Transverse colon (tissue), 4 donors: Measurements from ENCODE around the gene CYTH4. TPM values are rescaled to one million over a fixed set of nuclear protein-coding genes. Genes with fewer than 3 reads are reported as not detected.

Experiments used
- DNase-seq: peaks from one replicate; pipeline ENCODE4 v3.0.0-alpha.2; 2019
- H3K27ac ChIP-seq, 4 donors: fragments of 200-600 bp; sonication (generic); 2 replicates each; pipeline ENCODE4 v1.5.1; 2016 to 2018; ENCODE audit warnings: inconsistent platforms in 4 of 4
- H3K27me3 ChIP-seq: fragments of 200-600 bp; sonication (generic); 2 replicates; pipeline ENCODE4 v1.5.1; 2017; ENCODE audit warnings: inconsistent platforms
- H3K36me3 ChIP-seq, 4 donors: fragments of 200-600 bp; sonication (generic); 2 replicates each; pipeline ENCODE4 v1.5.1; 2017 to 2019; ENCODE audit warnings: inconsistent platforms in 4 of 4
- H3K4me1 ChIP-seq, 4 donors: fragments of 200-600 bp; sonication (generic); 2 replicates each; pipeline ENCODE4 v1.5.1; 2017 to 2020; ENCODE audit warnings: inconsistent platforms in 4 of 4
- H3K4me3 ChIP-seq, 4 donors: fragments of 200-600 bp; sonication (generic); 1 replicate in 1 of 4; 2 replicates in 3 of 4; pipeline versions ENCODE4 v1.5.1 to v1.6.1; 2017 to 2019; ENCODE audit warnings: inconsistent platforms in 4 of 4
- H3K9me3 ChIP-seq, 2 donors: fragments of 200-600 bp; sonication (generic); 2 replicates each; pipeline ENCODE4 v1.5.1; 2017 to 2019; ENCODE audit warnings: inconsistent platforms in 2 of 2
- CTCF ChIP-seq, 5 experiments: fragments of 200-600 bp in 3 of 5; fragments of 450-650 bp in 2 of 5; sonication (generic) in 3 of 5; IDR thresholded peaks; 1 replicate in 2 of 5; 2 replicates in 3 of 5; pipeline ENCODE4 v1.5.1; 2016 to 2017; ENCODE audit warnings: antibody characterized with exemption in 5 of 5, inconsistent platforms in 3 of 5, mild to moderate bottlenecking in 2 of 5, moderate library complexity in 1 of 5
- EP300 ChIP-seq: sonication (generic); formaldehyde crosslinking; IDR thresholded peaks from one replicate; pipeline ENCODE4 v1.6.1; 2017; ENCODE audit warnings: antibody characterized with exemption, low read depth
- POLR2A ChIP-seq: fragments of 450-650 bp; IDR thresholded peaks from one replicate; pipeline ENCODE4 v1.6.1; 2016; ENCODE audit warnings: antibody characterized with exemption, mild to moderate bottlenecking, moderate library complexity
- POLR2AphosphoS5 ChIP-seq, 3 donors: sonication (generic); formaldehyde crosslinking; IDR thresholded peaks; one replicate each; pipeline ENCODE4 v1.6.1; 2016; ENCODE audit warnings: antibody characterized with exemption in 3 of 3
- WGBS, 2 donors: methylation state at CpG; one replicate each; pipeline ENCODE4 v1.1.5; 2018; ENCODE audit warnings: low coverage in 1 of 2; 5-methylcytosine and 5-hydroxymethylcytosine counted together
- in situ Hi-C, 4 donors: fragments of 200-750 bp; cut with MboI; loops; one replicate each; pipeline versions ENCODE4 v1.15.0 to v1.15.1; 2017; ENCODE audit warnings: low sequenced_read_pairs in 3 of 4, low pct_ligation_motif_present in 1 of 4, low pct_unique_long_range_greater_than_20kb in 1 of 4
- intact Hi-C: fragments of 100-400 bp; cut with DNase I; formaldehyde crosslinking; loops from one replicate; pipeline ENCODE4 v1.15.1; 2023; ENCODE audit warnings: low total_unique reads
- total RNA-seq, 4 donors: library from RNA; depleted of rRNA; stranded (reverse); fragments of >200 nt; gene quantifications; one replicate each; pipeline ENCODE4 v1.1.0, GENCODE V29; 2016

Gene CYTH4
- total RNA-seq, 4 donors from 2014 or later: 1.4 to 26.9 (median 10.6) TPM

GRCh38 chr22:37290737-37291136 is 8.4 kb downstream of the CYTH4 start:
- H3K4me3 ChIP-seq: no peak overlapping the region
- in situ Hi-C loops (no loop called here), intact Hi-C loops (no loop called here)
- H3K27ac ChIP-seq: no peak overlapping the region
- TF ChIP-seq EP300: no peak
- TF ChIP-seq POLR2A: no peak
- TF ChIP-seq POLR2AphosphoS5 (IDR thresholded peaks at IDR 0.05): no peak
- TF ChIP-seq CTCF (IDR thresholded peaks at IDR 0.05): no peak
- H3K9me3 ChIP-seq: no peaks in the 10 kb centered on the region
- H3K4me1 ChIP-seq: no peaks in the 10 kb centered on the region
- WGBS, 2 donors: 55% methylated on average over 7 of the region's 7 CpGs; no CpG with 5 or more reads in 1 of the 2 donors
- H3K27me3 ChIP-seq: no peaks in the 10 kb centered on the region
- no peak for DNase-seq
- no peaks in the 10 kb centered on the region for H3K36me3 ChIP-seq

- TF ChIP-seq EP300: no peak
- no peak for TF ChIP-seq POLR2AphosphoS5 (IDR thresholded peaks at IDR 0.05)
- TF ChIP-seq CTCF (IDR thresholded peaks at IDR 0.05): no peak
- no peak for TF ChIP-seq POLR2A
- Histone ChIP-seq H3K9me3 (no peaks in the 10 kb centered on the region), H3K27ac (no peak overlapping the region), H3K36me3 (no peaks in the 10 kb centered on the region), H3K27me3 (no peaks in the 10 kb centered on the region), H3K4me1 (no peaks in the 10 kb centered on the region), H3K4me3 (no peak overlapping the region)
- in situ Hi-C loops (no loop called here), intact Hi-C loops (no loop called here)
- DNase-seq: no peak
- WGBS, 2 donors: 93 to 100% methylated on average over 4 to 5 of the region's 5 CpGs
Measured at GRCh38 chr22:37291559-37292298, 9.4 kb downstream of the CYTH4 start.

GRCh38 chr22:37292641-37293040 is 10.3 kb downstream of the CYTH4 start:
- DNase-seq: no peak
- no peak overlapping the region for H3K27ac ChIP-seq
- H3K27me3 ChIP-seq: no peaks in the 10 kb centered on the region
- H3K4me3 ChIP-seq: no peak overlapping the region
- TF ChIP-seq CTCF (IDR thresholded peaks at IDR 0.05) (no peak), POLR2A (no peak), EP300 (no peak), POLR2AphosphoS5 (IDR thresholded peaks at IDR 0.05) (no peak)
- H3K36me3 ChIP-seq: no peaks in the 10 kb centered on the region
- WGBS, 2 donors: 94 to 100% methylated on average over 1 to 13 of the region's 13 CpGs
- intact Hi-C loops (no loop called here), in situ Hi-C loops (no loop called here)
- H3K9me3 ChIP-seq: no peaks in the 10 kb centered on the region
- H3K4me1 ChIP-seq: no peaks in the 10 kb centered on the region

- H3K4me3 ChIP-seq: no peak overlapping the region
- intact Hi-C loops: no loop called here
- H3K4me1 ChIP-seq: no peaks in the 10 kb centered on the region
- TF ChIP-seq EP300 (no peak), POLR2AphosphoS5 (IDR thresholded peaks at IDR 0.05) (no peak), POLR2A (no peak), CTCF (IDR thresholded peaks at IDR 0.05) (no peak)
- H3K36me3 ChIP-seq: no peaks in the 10 kb centered on the region
- 83% methylated on average over 3 of the region's 3 CpGs; no CpG with 5 or more reads in 1 of the 2 donors for WGBS, 2 donors
- H3K9me3 ChIP-seq: no peaks in the 10 kb centered on the region
- H3K27ac ChIP-seq: no peak overlapping the region
- DNase-seq: no peak
- in situ Hi-C loops: no loop called here
- H3K27me3 ChIP-seq: no peaks in the 10 kb centered on the region
Measured at GRCh38 chr22:37293172-37293571, 10.9 kb downstream of the CYTH4 start.
